ENCODE measurements around the gene CLIC1. TPM values are rescaled to one million over a fixed set of nuclear protein-coding genes. Genes with fewer than 3 reads are reported as not detected.

CLIC1 gene
- total RNA-seq, 2 experiments from 2014 or later, result 314 to 413 TPM

DNA sequence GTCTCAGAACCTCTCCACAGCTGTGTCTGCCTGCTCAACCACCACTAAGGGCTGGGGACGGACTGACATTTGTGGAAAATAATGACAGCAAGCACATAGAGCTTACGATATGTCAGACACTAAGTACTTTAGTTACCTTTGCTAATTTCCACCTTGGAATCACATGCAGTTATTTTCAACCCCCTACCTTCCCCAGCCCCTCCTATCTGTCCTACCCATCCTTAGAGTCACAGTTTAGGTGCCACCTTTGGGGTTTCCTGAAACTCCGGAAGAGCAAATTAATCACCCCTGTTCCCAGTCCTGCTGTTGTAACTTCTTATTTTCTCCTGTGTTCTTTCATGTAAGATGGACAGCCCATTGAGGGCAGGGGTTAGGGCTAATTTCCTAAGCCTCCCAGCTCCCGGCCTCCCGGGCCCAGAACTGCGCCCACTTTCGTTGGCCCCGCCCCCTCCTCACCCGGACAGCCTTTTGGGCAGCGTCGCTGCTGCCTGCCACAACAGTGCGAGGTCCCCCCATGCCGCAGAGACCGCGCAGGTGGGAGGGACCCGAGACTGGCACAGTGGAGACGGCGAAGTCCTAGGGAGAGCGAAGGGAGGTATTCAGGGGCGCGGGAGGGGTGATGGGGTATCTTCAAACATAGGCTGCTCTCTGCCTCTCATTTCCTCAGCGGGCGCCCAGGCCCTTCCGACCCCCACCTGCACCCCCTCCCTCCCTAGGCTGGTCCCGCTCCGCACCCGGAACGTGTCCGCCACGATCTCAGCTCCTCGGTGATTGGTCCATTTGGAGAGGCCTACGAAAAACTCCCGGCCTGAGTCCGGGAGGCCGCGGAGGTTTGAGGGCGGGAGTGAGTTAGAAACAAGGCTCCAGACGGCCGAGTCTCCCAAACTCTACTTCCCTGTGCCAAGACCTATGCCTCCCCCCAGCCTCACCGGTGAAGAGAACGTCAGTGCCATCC lies 8.3 kb downstream of the CLIC1 start:
- H3K4me2 ChIP-seq (ENCODE audit: low read length), result peak overlapping the region; percentile 64
- H3K27ac ChIP-seq (ENCODE audit: low read depth, low read length, poor library complexity, severe bottlenecking), result peak overlapping the region; percentile 60
- H3K36me3 ChIP-seq (ENCODE audit: insufficient read depth, low read length), result peaks cover 52% of the 10 kb centered on the region
- H2AFZ ChIP-seq (ENCODE audit: low read length), result no peak overlapping the region
- CTCF ChIA-PET (ENCODE audit: unreplicated experiment), result interaction anchor here (1.0 kb wide), 1 partner anchor 104 kb away, joined by 3 read pairs; no protein-coding TSS in a partner anchor
- H3K4me1 ChIP-seq (ENCODE audit: insufficient read depth, low read length, poor library complexity, severe bottlenecking), result peaks cover 41% of the 10 kb centered on the region
- H3K4me3 ChIP-seq (ENCODE audit: low read depth, low read length, poor library complexity, severe bottlenecking), result peak overlapping the region; percentile 7
- TF ChIP-seq CTCF (conservative IDR thresholded peaks at IDR 0.05; ENCODE audit: low read length) (no peak), EZH2phosphoT487 (IDR thresholded peaks at IDR 0.05; ENCODE audit: borderline replicate concordance, low read depth, low read length) (no peak)
- intact Hi-C loops (cut with micrococcal nuclease; ENCODE audit: unreplicated experiment), result loop anchor here (2.0 kb wide), 2 partner anchors 25 to 47 kb away; partner anchors contain the start of genes ABHD16A and LY6G5C
- no peaks in the 10 kb centered on the region for H4K20me1 ChIP-seq (ENCODE audit: insufficient read depth, low read length)
- POLR2A ChIA-PET, result interaction anchor here (0.5 to 1.5 kb wide), 8 partner anchors 8 to 178 kb away, joined by 3 to 13 read pairs (median 4); partner anchors contain the start of genes ABHD16A, CLIC1 and HSPA1B
- BruUV-seq (replicated peaks), result no TSS peak
- peak; percentile 90 for DNase-seq (ENCODE audit: low spot score)
- H3K9me2 ChIP-seq (ENCODE audit: insufficient read depth, low read length), result no peaks in the 10 kb centered on the region
- no peaks in the 10 kb centered on the region for H3K79me2 ChIP-seq (ENCODE audit: insufficient read depth, low read depth, low read length)
- H3K9me3 ChIP-seq (ENCODE audit: low read length), result no peaks in the 10 kb centered on the region

DNA sequence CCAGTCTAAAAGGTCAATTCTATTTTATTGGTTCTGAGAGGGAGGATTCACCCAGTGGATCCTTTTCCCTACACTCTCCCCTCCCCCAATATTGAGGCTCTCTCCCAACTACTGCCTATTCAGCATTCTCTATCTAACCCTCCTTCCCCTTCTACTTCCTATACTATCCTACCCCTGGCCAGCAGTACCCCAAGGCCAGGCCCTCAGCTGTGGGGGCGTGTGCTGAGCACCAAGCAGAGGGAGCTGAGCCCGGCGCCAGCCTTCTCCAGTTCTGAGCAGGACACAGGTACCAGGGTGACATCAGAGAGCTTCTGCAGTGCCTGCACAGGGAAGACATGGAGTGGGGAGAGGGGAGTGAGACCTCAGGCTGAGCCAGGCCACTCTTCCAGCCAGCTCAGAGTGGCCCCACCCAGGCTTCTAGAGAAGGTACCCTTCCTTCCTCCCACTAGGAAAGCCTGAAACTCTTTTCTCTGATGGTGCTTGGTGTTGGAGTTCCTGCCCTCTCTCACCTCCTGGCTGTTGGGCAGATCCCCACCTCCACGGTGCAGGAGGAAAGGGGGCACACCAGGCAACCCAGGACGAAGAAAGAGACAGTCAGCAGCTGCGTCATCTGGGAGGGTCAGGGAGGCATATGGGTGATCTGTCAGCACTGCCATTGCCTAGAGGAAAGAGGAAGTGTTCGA lies 9.2 kb downstream of the CLIC1 start:
- peak overlapping the region; percentile 60 for H3K27ac ChIP-seq (ENCODE audit: low read depth, low read length, poor library complexity, severe bottlenecking)

More for the DNA sequence above, 9.2 kb downstream of the CLIC1 start:
- ChIA-PET CTCF (ENCODE audit: unreplicated experiment) (interaction anchor here (1.0 kb wide), 1 partner anchor 105 kb away, joined by 3 read pairs; no protein-coding TSS in a partner anchor), POLR2A (interaction anchor here (0.5 to 1.5 kb wide), 8 partner anchors 9 to 177 kb away, joined by 3 to 13 read pairs (median 4); partner anchors contain the start of genes ABHD16A, CLIC1 and HSPA1B)
- no peak for TF ChIP-seq CTCF (conservative IDR thresholded peaks at IDR 0.05; ENCODE audit: low read length)
- no peak for TF ChIP-seq EZH2phosphoT487 (IDR thresholded peaks at IDR 0.05; ENCODE audit: borderline replicate concordance, low read depth, low read length)
- H3K79me2 ChIP-seq (ENCODE audit: insufficient read depth, low read depth, low read length), result no peaks in the 10 kb centered on the region
- no peaks in the 10 kb centered on the region for H3K9me2 ChIP-seq (ENCODE audit: insufficient read depth, low read length)
- no peak for DNase-seq (ENCODE audit: low spot score)
- no peaks in the 10 kb centered on the region for H3K9me3 ChIP-seq (ENCODE audit: low read length)
- intact Hi-C loops (cut with micrococcal nuclease; ENCODE audit: unreplicated experiment), result loop anchor here (2.0 kb wide), 2 partner anchors 24 to 46 kb away; partner anchors contain the start of genes ABHD16A and LY6G5C
- no peak overlapping the region for H3K4me3 ChIP-seq (ENCODE audit: low read depth, low read length, poor library complexity, severe bottlenecking)
- no peaks in the 10 kb centered on the region for H4K20me1 ChIP-seq (ENCODE audit: insufficient read depth, low read length)
- peak overlapping the region; percentile 51 for H3K4me2 ChIP-seq (ENCODE audit: low read length)
- BruUV-seq (replicated peaks), result no TSS peak
- H2AFZ ChIP-seq (ENCODE audit: low read length), result no peak overlapping the region
- H3K36me3 ChIP-seq (ENCODE audit: insufficient read depth, low read length), result peaks cover 44% of the 10 kb centered on the region
- H3K4me1 ChIP-seq (ENCODE audit: insufficient read depth, low read length, poor library complexity, severe bottlenecking), result peaks cover 41% of the 10 kb centered on the region

All from OCI-LY7 (cell line).